Activated CD8-positive, alpha-beta T cell treated with anti-CD3 and anti-CD28 coated beads for 36 hours (primary cell): ENCODE measurements around the gene COL19A1. TPM values are rescaled to one million over a fixed set of nuclear protein-coding genes. Genes with fewer than 3 reads are reported as not detected.

Experiments
- ATAC-seq: fragments of 200-7000 bp; cut with Tn5 transposase; one replicate; pipeline ENCODE4 v1.10.0; 2021; ENCODE audit warnings: mild to moderate bottlenecking, moderate library complexity
- CTCF ChIA-PET: fragments of 350-600 bp; sonication (Branson Sonifier 250); formaldehyde crosslinking; loops from one replicate; lab custom pipeline; 2021; ENCODE audit warnings: antibody characterized with exemption; lab: Charles Lee
- POLR2A ChIA-PET: fragments of 350-600 bp; sonication (Branson Sonifier 250); formaldehyde crosslinking; loops from one replicate; lab custom pipeline; 2021; ENCODE audit warnings: antibody characterized with exemption; lab: Charles Lee
- DNase-seq: peaks from one replicate; pipeline ENCODE4 v3.0.0-alpha.2; 2020
- H3K27ac Mint-ChIP-seq: one replicate; pipeline ENCODE4 v1.8.0; 2021; ENCODE audit warnings: mild to moderate bottlenecking, mixed read lengths
- H3K27me3 Mint-ChIP-seq: one replicate; pipeline ENCODE4 v1.8.0; 2021; ENCODE audit warnings: mixed read lengths
- H3K36me3 Mint-ChIP-seq: one replicate; pipeline ENCODE4 v1.8.0; 2021; ENCODE audit warnings: low read depth, mixed read lengths
- H3K4me1 Mint-ChIP-seq: one replicate; pipeline ENCODE4 v1.8.0; 2021; ENCODE audit warnings: low read depth, mixed read lengths
- H3K4me3 Mint-ChIP-seq: one replicate; pipeline ENCODE4 v1.8.0; 2021; ENCODE audit warnings: mild to moderate bottlenecking, moderate library complexity, mixed read lengths
- H3K9me3 Mint-ChIP-seq: one replicate; pipeline ENCODE4 v1.8.0; 2021; ENCODE audit warnings: mixed read lengths
- intact Hi-C: fragments of 100-400 bp; cut with micrococcal nuclease; formaldehyde crosslinking; loops from one replicate; pipeline ENCODE4 v1.10.0; 2022
- total RNA-seq, 2 experiments: library from RNA; stranded (reverse); gene quantifications; one replicate each; pipeline ENCODE4 v1.2.3, GENCODE V29; 2021
- TF ChIP-seq, protein P1 (sequence below): fragments of 200-600 bp; IDR thresholded peaks from one replicate; pipeline ENCODE4 v1.8.0; 2022; ENCODE audit warnings: antibody characterized with exemption, mild to moderate bottlenecking

The COL19A1 gene
- total RNA-seq, 2 experiments from 2014 or later = 0.14 TPM; not detected in 1

GRCh38 chr6:69973138-69973537 lies 106.8 kb downstream of the COL19A1 start:
- intact Hi-C loops = no loop called here
- no peaks in the 10 kb centered on the region for H3K36me3 Mint-ChIP-seq
- TF ChIP-seq, protein P1, sequence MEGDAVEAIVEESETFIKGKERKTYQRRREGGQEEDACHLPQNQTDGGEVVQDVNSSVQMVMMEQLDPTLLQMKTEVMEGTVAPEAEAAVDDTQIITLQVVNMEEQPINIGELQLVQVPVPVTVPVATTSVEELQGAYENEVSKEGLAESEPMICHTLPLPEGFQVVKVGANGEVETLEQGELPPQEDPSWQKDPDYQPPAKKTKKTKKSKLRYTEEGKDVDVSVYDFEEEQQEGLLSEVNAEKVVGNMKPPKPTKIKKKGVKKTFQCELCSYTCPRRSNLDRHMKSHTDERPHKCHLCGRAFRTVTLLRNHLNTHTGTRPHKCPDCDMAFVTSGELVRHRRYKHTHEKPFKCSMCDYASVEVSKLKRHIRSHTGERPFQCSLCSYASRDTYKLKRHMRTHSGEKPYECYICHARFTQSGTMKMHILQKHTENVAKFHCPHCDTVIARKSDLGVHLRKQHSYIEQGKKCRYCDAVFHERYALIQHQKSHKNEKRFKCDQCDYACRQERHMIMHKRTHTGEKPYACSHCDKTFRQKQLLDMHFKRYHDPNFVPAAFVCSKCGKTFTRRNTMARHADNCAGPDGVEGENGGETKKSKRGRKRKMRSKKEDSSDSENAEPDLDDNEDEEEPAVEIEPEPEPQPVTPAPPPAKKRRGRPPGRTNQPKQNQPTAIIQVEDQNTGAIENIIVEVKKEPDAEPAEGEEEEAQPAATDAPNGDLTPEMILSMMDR = no peak
- no peak for ATAC-seq
- H3K4me3 Mint-ChIP-seq = no peak overlapping the region
- DNase-seq = no peak
- H3K27ac Mint-ChIP-seq = no peak overlapping the region
- no peaks in the 10 kb centered on the region for H3K4me1 Mint-ChIP-seq
- ChIA-PET CTCF (no interaction called here), POLR2A (interaction anchor here (0.8 kb wide), 1 partner anchor 130 kb away, joined by 3 read pairs; no protein-coding TSS in a partner anchor)
- no peaks in the 10 kb centered on the region for H3K9me3 Mint-ChIP-seq
- peaks cover 5% of the 10 kb centered on the region for H3K27me3 Mint-ChIP-seq

DNA sequence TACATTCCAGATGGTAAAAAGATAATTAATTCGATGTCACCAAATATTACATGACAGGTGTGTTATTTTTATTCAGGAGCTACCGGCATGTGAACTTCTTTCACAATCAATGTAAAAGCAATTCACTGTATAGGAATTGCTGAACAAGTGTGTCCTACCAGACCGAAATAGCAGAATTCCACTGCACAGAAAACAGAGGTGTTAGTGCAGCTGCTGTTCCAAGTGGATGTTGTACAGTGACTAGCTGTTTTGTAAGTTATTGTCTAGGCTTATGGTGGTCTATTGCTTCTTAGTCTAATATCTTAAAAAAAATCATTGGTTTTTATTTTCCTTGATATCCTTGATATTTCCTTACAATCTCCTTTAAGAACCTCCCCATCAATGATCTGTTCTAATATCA lies 107.4 kb downstream of the COL19A1 start:
- DNase-seq = no peak
- no peak overlapping the region for H3K27ac Mint-ChIP-seq
- ATAC-seq = no peak
- H3K36me3 Mint-ChIP-seq = no peaks in the 10 kb centered on the region
- H3K4me3 Mint-ChIP-seq = no peak overlapping the region
- TF ChIP-seq, protein P1 = no peak
- ChIA-PET CTCF (no interaction called here), POLR2A (interaction anchor here (0.8 kb wide), 1 partner anchor 131 kb away, joined by 3 read pairs; no protein-coding TSS in a partner anchor)
- no peaks in the 10 kb centered on the region for H3K9me3 Mint-ChIP-seq
- intact Hi-C loops = no loop called here
- H3K4me1 Mint-ChIP-seq = no peaks in the 10 kb centered on the region
- H3K27me3 Mint-ChIP-seq = peaks cover 5% of the 10 kb centered on the region

- Mint-ChIP-seq H3K27me3 (peaks cover 5% of the 10 kb centered on the region), H3K27ac (no peak overlapping the region), H3K36me3 (no peaks in the 10 kb centered on the region), H3K4me1 (no peaks in the 10 kb centered on the region), H3K4me3 (no peak overlapping the region), H3K9me3 (no peaks in the 10 kb centered on the region)
- DNase-seq (no peak), ATAC-seq (no peak)
- POLR2A ChIA-PET = interaction anchor here (0.8 kb wide), 1 partner anchor 131 kb away, joined by 3 read pairs; no protein-coding TSS in a partner anchor
- TF ChIP-seq, protein P1 = no peak
- intact Hi-C loops = no loop called here
- CTCF ChIA-PET = no interaction called here
Measured at GRCh38 chr6:69974193-69974592, 107.8 kb downstream of the COL19A1 start.

GRCh38 chr6:69976591-69977090 lies 110.3 kb downstream of the COL19A1 start:
- H3K27ac Mint-ChIP-seq = no peak overlapping the region
- no peak overlapping the region for H3K4me3 Mint-ChIP-seq
- intact Hi-C loops = no loop called here
- no peaks in the 10 kb centered on the region for H3K36me3 Mint-ChIP-seq
- TF ChIP-seq, protein P1 = no peak
- POLR2A ChIA-PET = no interaction called here
- ATAC-seq (no peak), DNase-seq (no peak)
- CTCF ChIA-PET = no interaction called here
- H3K9me3 Mint-ChIP-seq = no peaks in the 10 kb centered on the region
- peaks cover 5% of the 10 kb centered on the region for H3K27me3 Mint-ChIP-seq
- H3K4me1 Mint-ChIP-seq = no peaks in the 10 kb centered on the region

- CTCF ChIA-PET = no interaction called here
- Mint-ChIP-seq H3K27ac (no peak overlapping the region), H3K36me3 (no peaks in the 10 kb centered on the region), H3K4me1 (no peaks in the 10 kb centered on the region), H3K4me3 (no peak overlapping the region), H3K9me3 (no peaks in the 10 kb centered on the region), H3K27me3 (peaks cover 6% of the 10 kb centered on the region)
- POLR2A ChIA-PET = no interaction called here
- DNase-seq (no peak), ATAC-seq (no peak)
- intact Hi-C loops = no loop called here
- TF ChIP-seq, protein P1 = no peak
Measured at GRCh38 chr6:69980624-69981023, 114.3 kb downstream of the COL19A1 start.
